Cardiac muscle cell (in vitro differentiated cells and primary cell): Measurements from ENCODE around the gene ARL13B. TPM values are rescaled to one million over a fixed set of nuclear protein-coding genes. Genes with fewer than 3 reads are reported as not detected.

ENCODE experiments used
- DNase-seq, 2 donors: peaks; one replicate each; pipeline versions ENCODE4 v3.0.0 to v3.0.0-alpha.2; 2010 to 2017; ENCODE audit warnings: low read depth in 1 of 2, low spot score in 1 of 2
- H3K27ac ChIP-seq: fragments of 200-600 bp; sonication (generic); 2 replicates; pipeline ENCODE4 v1.5.1; 2016
- H3K27me3 ChIP-seq: fragments of 200-600 bp; sonication (generic); 2 replicates; pipeline ENCODE4 v1.6.0; 2016; ENCODE audit warnings: control low read depth
- H3K36me3 ChIP-seq: fragments of 200-600 bp; sonication (generic); 2 replicates; pipeline ENCODE4 v1.5.1; 2016; ENCODE audit warnings: control low read depth
- H3K4me1 ChIP-seq: fragments of 200-600 bp; sonication (generic); 2 replicates; pipeline ENCODE4 v1.8.1; 2017; ENCODE audit warnings: low read depth, mild to moderate bottlenecking, mixed run types
- H3K4me3 ChIP-seq: fragments of 200-600 bp; sonication (generic); 2 replicates; pipeline ENCODE4 v1.5.1; 2016; ENCODE audit warnings: mild to moderate bottlenecking
- H3K9me3 ChIP-seq: fragments of 200-600 bp; sonication (generic); 2 replicates; pipeline ENCODE4 v1.5.1; 2017; ENCODE audit warnings: low read depth, mild to moderate bottlenecking, control low read depth
- CTCF ChIP-seq: IDR thresholded peaks from 2 replicates; pipeline ENCODE4 v1.5.1; 2012; ENCODE audit warnings: low read depth, mild to moderate bottlenecking, low read length
- polyA plus RNA-seq: library from polyadenylated mRNA; unstranded; fragments of >200 nt; fragmentation: Nextera tagmentation; extraction: Ambion mirVana; gene quantifications from 2 replicates; pipeline ENCODE4 v1.2.1, GENCODE V29; 2016
- total RNA-seq: library from RNA; depleted of rRNA; stranded (reverse); fragments of >200 nt; gene quantifications from 2 replicates; pipeline ENCODE4 v1.2.3, GENCODE V29; 2016

Gene ARL13B
- total and polyA plus RNA-seq, 2 experiments from 2014 or later = 6.8 to 8.5 TPM

- no peaks in the 10 kb centered on the region for H3K36me3 ChIP-seq
Measured at GRCh38 chr3:93973131-93974126, 6.5 kb upstream of the ARL13B start, which contains the start of gene PROS1. Gene PROS1, minus strand, starts transcription at chr3:93973896. Its CDS starts 147 bp downstream, at chr3:93973749.

GRCh38 chr3:93981649-93982048, 1.7 kb downstream of the ARL13B start:
- TF ChIP-seq CTCF = no peak
- Histone ChIP-seq H3K4me1 (peaks cover 11% of the 10 kb centered on the region), H3K36me3 (no peaks in the 10 kb centered on the region), H3K27ac (no peak overlapping the region), H3K9me3 (no peaks in the 10 kb centered on the region), H3K27me3 (no peaks in the 10 kb centered on the region), H3K4me3 (no peak overlapping the region)
- no peak for DNase-seq

More at GRCh38 chr3:93973131-93974126, 6.5 kb upstream of the ARL13B start, which contains the start of gene PROS1:
- no peak for TF ChIP-seq CTCF
- no peaks in the 10 kb centered on the region for H3K9me3 ChIP-seq
- peaks cover 12% of the 10 kb centered on the region for H3K4me1 ChIP-seq
- DNase-seq = peak; percentile 88 to 96
- H3K4me3 ChIP-seq = peak within 1 kb of the TSS; percentile 53
- H3K27me3 ChIP-seq = no peaks in the 10 kb centered on the region
- peak within 1 kb of the TSS; percentile 86 for H3K27ac ChIP-seq

- H3K27me3 ChIP-seq = no peaks in the 10 kb centered on the region
- peaks cover 18% of the 10 kb centered on the region for H3K4me1 ChIP-seq
- no peak for DNase-seq
- H3K27ac ChIP-seq = no peak overlapping the region
- no peaks in the 10 kb centered on the region for H3K36me3 ChIP-seq
- no peak for TF ChIP-seq CTCF
- no peak overlapping the region for H3K4me3 ChIP-seq
- no peaks in the 10 kb centered on the region for H3K9me3 ChIP-seq
Measured at GRCh38 chr3:93983408-93983807, 3.5 kb downstream of the ARL13B start.

- Histone ChIP-seq H3K36me3 (no peaks in the 10 kb centered on the region), H3K4me1 (peaks cover 18% of the 10 kb centered on the region), H3K27me3 (no peaks in the 10 kb centered on the region), H3K9me3 (no peaks in the 10 kb centered on the region), H3K4me3 (no peak overlapping the region), H3K27ac (no peak overlapping the region)
- DNase-seq = no peak
- TF ChIP-seq CTCF = no peak
Measured at GRCh38 chr3:93984618-93985017, 4.7 kb downstream of the ARL13B start.

GRCh38 chr3:93988283-93988682, 8.3 kb downstream of the ARL13B start:
- Histone ChIP-seq H3K36me3 (no peaks in the 10 kb centered on the region), H3K27me3 (no peaks in the 10 kb centered on the region), H3K9me3 (no peaks in the 10 kb centered on the region), H3K4me3 (no peak overlapping the region), H3K27ac (peak overlapping the region; percentile 41), H3K4me1 (peaks cover 11% of the 10 kb centered on the region)
- peak in 1 of 2 donors; percentile 19 for DNase-seq
- no peak for TF ChIP-seq CTCF
